ENCODE results near the gene XDH. TPM values are rescaled to one million over a fixed set of nuclear protein-coding genes. Genes with fewer than 3 reads are reported as not detected.

XDH gene
- total and polyA plus RNA-seq, 9 of the 15 experiments (the other 6 are each of a cell fraction or from before 2014, with no cell fraction given) = 0.04 to 0.06 TPM; not detected in 7

DNA sequence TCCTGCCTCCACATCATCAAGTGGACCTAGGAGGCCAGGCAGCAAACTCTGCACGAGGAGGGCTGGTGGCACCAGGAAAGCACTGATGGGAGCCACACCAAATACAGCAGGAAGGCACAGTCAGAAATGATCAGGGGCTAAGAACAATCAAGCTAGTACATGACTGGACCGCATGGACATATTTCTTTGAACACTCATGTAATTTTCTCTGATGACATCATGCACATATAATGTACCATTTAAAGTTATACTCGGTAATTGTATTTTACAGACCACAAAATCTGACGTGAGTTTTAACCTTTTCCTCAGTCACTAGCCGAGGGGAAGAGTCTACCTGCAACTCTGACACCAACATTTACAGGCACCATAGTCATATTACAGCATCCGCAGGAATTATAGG lies 76.7 kb downstream of the XDH start (continued):
- TF ChIP-seq, protein P1, sequence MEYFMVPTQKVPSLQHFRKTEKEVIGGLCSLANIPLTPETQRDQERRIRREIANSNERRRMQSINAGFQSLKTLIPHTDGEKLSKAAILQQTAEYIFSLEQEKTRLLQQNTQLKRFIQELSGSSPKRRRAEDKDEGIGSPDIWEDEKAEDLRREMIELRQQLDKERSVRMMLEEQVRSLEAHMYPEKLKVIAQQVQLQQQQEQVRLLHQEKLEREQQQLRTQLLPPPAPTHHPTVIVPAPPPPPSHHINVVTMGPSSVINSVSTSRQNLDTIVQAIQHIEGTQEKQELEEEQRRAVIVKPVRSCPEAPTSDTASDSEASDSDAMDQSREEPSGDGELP (CRISPR knock-in tag; IDR thresholded peaks at IDR 0.05; ENCODE audit: borderline replicate concordance) = no peak
- TF ChIP-seq MAFG (tag; conservative IDR thresholded peaks at IDR 0.05) (no peak), ILF3 (IDR thresholded peaks at IDR 0.05; ENCODE audit: borderline replicate concordance) (no peak), TAF15 (IDR thresholded peaks at IDR 0.05; ENCODE audit: low read depth, low read length) (no peak), ZNF3 (CRISPR knock-in tag; IDR thresholded peaks at IDR 0.05) (no peak)
- TF ChIP-seq, protein P2, sequence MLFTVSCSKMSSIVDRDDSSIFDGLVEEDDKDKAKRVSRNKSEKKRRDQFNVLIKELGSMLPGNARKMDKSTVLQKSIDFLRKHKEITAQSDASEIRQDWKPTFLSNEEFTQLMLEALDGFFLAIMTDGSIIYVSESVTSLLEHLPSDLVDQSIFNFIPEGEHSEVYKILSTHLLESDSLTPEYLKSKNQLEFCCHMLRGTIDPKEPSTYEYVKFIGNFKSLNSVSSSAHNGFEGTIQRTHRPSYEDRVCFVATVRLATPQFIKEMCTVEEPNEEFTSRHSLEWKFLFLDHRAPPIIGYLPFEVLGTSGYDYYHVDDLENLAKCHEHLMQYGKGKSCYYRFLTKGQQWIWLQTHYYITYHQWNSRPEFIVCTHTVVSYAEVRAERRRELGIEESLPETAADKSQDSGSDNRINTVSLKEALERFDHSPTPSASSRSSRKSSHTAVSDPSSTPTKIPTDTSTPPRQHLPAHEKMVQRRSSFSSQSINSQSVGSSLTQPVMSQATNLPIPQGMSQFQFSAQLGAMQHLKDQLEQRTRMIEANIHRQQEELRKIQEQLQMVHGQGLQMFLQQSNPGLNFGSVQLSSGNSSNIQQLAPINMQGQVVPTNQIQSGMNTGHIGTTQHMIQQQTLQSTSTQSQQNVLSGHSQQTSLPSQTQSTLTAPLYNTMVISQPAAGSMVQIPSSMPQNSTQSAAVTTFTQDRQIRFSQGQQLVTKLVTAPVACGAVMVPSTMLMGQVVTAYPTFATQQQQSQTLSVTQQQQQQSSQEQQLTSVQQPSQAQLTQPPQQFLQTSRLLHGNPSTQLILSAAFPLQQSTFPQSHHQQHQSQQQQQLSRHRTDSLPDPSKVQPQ (CRISPR knock-in tag; IDR thresholded peaks at IDR 0.05; ENCODE audit: borderline replicate concordance) = no peak

DNA sequence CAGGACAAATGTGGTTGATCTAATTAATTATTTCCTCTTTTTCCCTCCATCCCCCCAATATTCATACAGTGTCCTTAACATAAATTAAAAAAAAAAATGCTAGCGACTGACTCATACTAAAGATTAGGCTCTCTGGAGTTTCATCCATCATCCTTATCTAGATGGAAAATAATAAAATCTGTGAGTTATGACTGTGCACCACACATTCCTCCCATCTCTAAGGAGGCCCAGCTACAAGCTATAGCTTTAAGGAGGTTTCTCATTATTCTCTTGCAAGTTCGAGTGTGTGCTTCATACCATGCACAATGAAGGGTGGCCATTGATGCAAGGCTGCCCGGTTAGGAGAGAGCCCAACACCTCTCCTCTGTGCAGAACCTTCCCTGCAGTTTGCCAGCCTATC lies 77.3 kb downstream of the XDH start:
- intact Hi-C loops (cut with micrococcal nuclease) = loop anchor here (10.0 kb wide), 4 partner anchors 102 to 472 kb away; partner anchors contain the start of gene EHD3
- H3K9ac ChIP-seq (ENCODE audit: insufficient read depth in 1 of 2, low read depth in 2 of 2, low read length in 2 of 2) = no peak overlapping the region
- no peak overlapping the region for H2AFZ ChIP-seq (ENCODE audit: low read depth, low read length)

More for the DNA sequence above, 77.3 kb downstream of the XDH start:
- ChIA-PET CTCF (ENCODE audit: low intra/inter-chr PET ratio) (no interaction called here), POLR2A (no interaction called here)
- Histone ChIP-seq H3K4me1 (replicated peaks in 1 of 2; ENCODE audit: control insufficient read depth in 2 of 2, insufficient read depth in 2 of 2, low read length in 2 of 2) (no peaks in the 10 kb centered on the region), H3K4me2 (ENCODE audit: insufficient read depth, low read length) (no peak overlapping the region), H3K27ac (ENCODE audit: extremely low read depth, low read depth, low read length) (no peak overlapping the region), H3K27me3 (ENCODE audit: control insufficient read depth in 2 of 2, insufficient read depth in 2 of 2, low read length in 2 of 2) (peaks cover 5 to 24% of the 10 kb centered on the region in 2 experiments; a peak in 3 of 5 replicates), H4K20me1 (replicated peaks; ENCODE audit: control insufficient read depth, insufficient read depth, low read length) (peaks cover 4% of the 10 kb centered on the region; the same call in 1 of the 2 replicates), H3K9me1 (ENCODE audit: control insufficient read depth, insufficient read depth, low read length) (no peaks in the 10 kb centered on the region), H3K4me3 (no peak overlapping the region), H3K9me3 (replicated peaks; ENCODE audit: control insufficient read depth, insufficient read depth, low read depth, low read length) (no peaks in the 10 kb centered on the region), H3K36me3 (ENCODE audit: control insufficient read depth, insufficient read depth, low read length) (no peaks in the 10 kb centered on the region), H3K79me2 (ENCODE audit: control insufficient read depth, insufficient read depth, low read length) (no peaks in the 10 kb centered on the region)
- no TSS peak for BruUV-seq (replicated peaks)
- FAIRE-seq = no peak
- TF ChIP-seq, protein P3, sequence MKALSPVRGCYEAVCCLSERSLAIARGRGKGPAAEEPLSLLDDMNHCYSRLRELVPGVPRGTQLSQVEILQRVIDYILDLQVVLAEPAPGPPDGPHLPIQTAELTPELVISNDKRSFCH (CRISPR knock-in tag; IDR thresholded peaks at IDR 0.05) = no peak
- TF ChIP-seq, protein P3 (tag; IDR thresholded peaks at IDR 0.05) = no peak
- TF ChIP-seq SMARCA5 (IDR thresholded peaks at IDR 0.05) (no peak), POLR2A (conservative IDR thresholded peaks at IDR 0.05) (no peak)
- in situ Hi-C loops (cut with MboI) = loop anchor here (10.0 to 25.0 kb wide), 2 partner anchors 632 to 1175 kb away; no protein-coding TSS in a partner anchor
- 0% methylated on average over 2 of the region's 3 CpGs for WGBS (ENCODE audit: insufficient coverage, low coverage, missing lambda C conversion rate)
- no peak for DNase-seq (ENCODE audit: extremely low read depth in 1 of 4, low spot score in 3 of 4)
- no peak for ATAC-seq

All from K562 (cell line).